Subcutaneous adipose tissue (tissue), 4 donors: ENCODE results near the gene PUS7. TPM values are rescaled to one million over a fixed set of nuclear protein-coding genes. Genes with fewer than 3 reads are reported as not detected.

Source experiments
- CTCF ChIP-seq: fragments of 450-650 bp; IDR thresholded peaks from one replicate; pipeline ENCODE4 v1.5.1; 2016; ENCODE audit warnings: low read depth, mild to moderate bottlenecking, control low read depth, antibody characterized with exemption, moderate library complexity
- total RNA-seq, 4 donors: library from RNA; depleted of rRNA; stranded (reverse); fragments of >200 nt; gene quantifications; one replicate each; pipeline ENCODE4 v1.1.0, GENCODE V29; 2016

PUS7 gene
- total RNA-seq, 4 donors from 2014 or later: 6.6 to 21.7 (median 8.5) TPM

DNA sequence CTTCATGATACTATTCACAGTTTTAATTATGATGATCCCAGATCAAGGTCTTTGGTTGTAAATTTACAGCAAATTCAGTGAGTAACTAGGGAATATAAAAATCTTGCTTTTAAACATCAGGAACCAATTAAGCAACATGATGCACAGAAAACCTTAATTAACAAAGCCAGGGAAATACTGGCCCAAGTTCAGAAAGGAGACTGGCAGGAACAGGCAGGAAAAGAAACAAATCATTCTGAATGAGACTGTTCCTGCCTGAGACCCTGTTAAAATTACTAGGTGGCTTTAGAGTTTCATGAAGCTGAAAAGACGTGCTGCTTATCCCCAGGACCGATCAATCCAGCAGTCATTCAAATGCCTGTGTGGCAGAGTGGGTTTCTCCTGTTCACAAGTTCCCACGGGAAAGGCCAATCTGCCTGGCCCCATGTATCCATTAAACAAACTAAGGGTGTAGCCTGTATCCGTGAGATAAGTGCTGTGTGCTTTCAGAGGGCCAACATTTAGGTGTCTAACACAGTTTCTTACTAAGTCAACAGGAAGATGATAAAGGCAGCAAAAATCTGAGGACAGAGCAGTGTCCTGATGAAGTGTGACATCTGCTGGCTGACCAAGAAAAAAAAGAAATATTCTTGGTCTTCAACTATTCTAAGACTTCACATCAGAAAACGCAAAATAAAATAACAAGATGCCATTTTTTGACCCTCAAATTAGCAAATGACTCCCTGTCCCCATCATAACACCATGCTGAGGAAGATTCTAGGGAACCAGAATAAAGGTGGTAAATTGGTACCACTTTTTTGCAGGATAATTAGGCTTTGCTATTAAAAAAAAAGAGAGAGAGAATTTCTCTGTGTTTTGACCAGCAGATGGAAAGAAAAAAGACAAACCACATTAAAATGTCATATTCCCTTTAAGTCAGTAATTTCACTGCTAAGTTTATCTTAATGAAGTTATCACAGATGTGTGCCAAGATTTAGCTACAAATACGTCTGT is 34.2 kb downstream of the PUS7 start:
- TF ChIP-seq CTCF: no peak

DNA sequence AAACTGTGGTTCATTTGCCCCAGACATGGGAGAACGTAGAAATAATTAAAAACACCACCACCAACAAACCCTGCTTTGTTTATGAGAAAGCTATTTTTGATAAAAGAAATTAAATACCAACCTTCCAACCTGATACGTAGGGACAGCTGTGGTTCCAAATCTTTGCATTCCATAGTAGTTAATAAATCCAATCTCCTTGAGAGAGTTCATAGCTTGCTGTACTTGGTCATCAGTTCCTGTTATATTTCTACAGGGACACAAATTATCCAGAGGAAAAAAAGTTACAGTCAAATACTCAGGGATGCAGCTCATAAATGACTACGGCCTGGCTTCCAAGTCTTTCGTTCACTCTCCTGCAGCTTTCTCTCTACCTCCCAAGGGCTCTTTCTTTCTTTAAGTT is 41.1 kb downstream of the PUS7 start:
- TF ChIP-seq CTCF: no peak

- no peak for TF ChIP-seq CTCF
These were observed 43.5 kb downstream of the PUS7 start for GRCh38 chr7:105478606-105479005.

DNA sequence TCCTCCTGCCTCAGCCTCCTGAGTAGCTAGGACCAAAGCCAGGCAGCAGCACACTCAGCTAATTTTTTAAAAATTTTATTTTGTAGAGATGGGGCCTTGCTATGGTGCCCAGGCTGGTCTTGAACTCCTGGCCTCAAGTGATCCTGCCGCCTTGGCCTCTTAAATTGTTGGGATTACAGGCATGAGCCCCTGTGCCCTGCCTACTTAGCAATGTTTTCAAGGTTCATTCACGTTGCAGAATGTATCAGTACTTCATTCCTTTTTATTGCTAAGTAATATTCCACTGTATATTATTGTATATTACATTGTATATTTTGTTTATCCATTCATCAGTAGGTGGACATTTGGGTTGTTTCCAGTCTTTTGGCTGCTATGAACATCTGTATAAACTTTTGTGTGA is 44.2 kb downstream of the PUS7 start:
- no peak for TF ChIP-seq CTCF

GRCh38 chr7:105474045-105474444 is 48.0 kb downstream of the PUS7 start:
- TF ChIP-seq CTCF: no peak

DNA sequence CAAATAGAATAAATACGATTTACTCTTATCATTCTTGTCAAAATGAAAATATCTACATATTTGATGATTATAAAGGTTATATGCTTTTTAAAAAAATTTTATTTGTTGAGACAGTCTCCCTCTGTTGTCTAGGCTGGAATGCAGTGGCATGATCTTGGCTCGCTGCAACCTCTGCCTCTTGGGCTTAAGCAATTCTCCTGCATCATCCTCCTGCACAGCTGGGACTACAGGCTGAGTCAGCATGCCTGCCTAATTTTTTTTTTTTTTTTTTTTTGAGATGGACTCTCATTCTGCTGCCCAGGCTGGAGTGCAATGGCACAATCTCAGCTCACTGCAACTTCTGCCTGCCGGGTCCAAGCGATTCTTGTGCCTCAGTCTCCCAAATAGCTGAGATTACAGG is 48.9 kb downstream of the PUS7 start:
- no peak for TF ChIP-seq CTCF

DNA sequence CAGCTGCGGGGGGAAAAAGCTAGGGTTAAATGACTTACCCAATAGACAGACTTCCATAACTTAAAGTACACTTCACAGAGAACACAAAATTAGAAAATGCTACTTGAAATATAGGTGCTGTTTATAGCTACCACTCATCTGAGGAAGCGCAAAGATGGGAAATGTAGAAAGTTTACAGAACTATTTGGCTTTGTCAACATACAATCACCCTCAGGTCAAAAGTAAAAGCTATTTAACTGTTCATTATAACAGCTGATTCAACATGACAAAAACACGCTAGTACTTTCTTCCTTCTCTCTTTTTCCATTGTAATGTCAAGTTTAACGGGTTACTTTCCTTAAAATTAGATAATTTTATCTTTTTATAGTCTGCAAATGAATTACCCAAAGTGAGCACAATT is 51.2 kb downstream of the PUS7 start:
- TF ChIP-seq CTCF: no peak
